ENCODE data around the gene GSTA4. TPM values are rescaled to one million over a fixed set of nuclear protein-coding genes. Genes with fewer than 3 reads are reported as not detected.

GSTA4 gene
- polyA plus RNA-seq, 1 donor from 2014 or later = 764 TPM

GRCh38 chr6:52998603-52999002, 3.5 kb upstream of the GSTA4 start:
- Histone ChIP-seq H3K9me3 (ENCODE audit: low read length) (no peaks in the 10 kb centered on the region), H3K9ac (ENCODE audit: low read length) (no peak overlapping the region), H3K79me2 (replicated peaks; ENCODE audit: insufficient read depth, low read length) (peaks cover 5% of the 10 kb centered on the region), H3K27me3 (ENCODE audit: insufficient read depth, low read depth, low read length) (no peaks in the 10 kb centered on the region), H3F3A (ENCODE audit: insufficient read depth, low read length, poor library complexity, severe bottlenecking) (no peaks in the 10 kb centered on the region), H3K36me3 (ENCODE audit: insufficient read depth, low read length) (no peaks in the 10 kb centered on the region), H3K4me2 (ENCODE audit: low read length) (no peak overlapping the region), H3K4me3 (ENCODE audit: low read length) (no peak overlapping the region), H2AFZ (ENCODE audit: low read depth, low read length) (no peak overlapping the region), H3K27ac (ENCODE audit: low read length) (no peak overlapping the region), H3K9me2 (ENCODE audit: insufficient read depth, low read length) (no peaks in the 10 kb centered on the region), H4K20me1 (ENCODE audit: insufficient read depth) (no peaks in the 10 kb centered on the region)
- TF ChIP-seq REST (IDR thresholded peaks at IDR 0.05; ENCODE audit: borderline replicate concordance) (no peak), SMC3 (conservative IDR thresholded peaks at IDR 0.05; ENCODE audit: poor library complexity) (no peak), MXI1 (conservative IDR thresholded peaks at IDR 0.05; ENCODE audit: poor library complexity, severe bottlenecking) (no peak), EZH2 (IDR thresholded peaks at IDR 0.05; ENCODE audit: borderline replicate concordance, insufficient read depth, low read length, poor library complexity, severe bottlenecking) (no peak)

GRCh38 chr6:52995913-52996645, 995 bp upstream of the GSTA4 start:
- H3K4me3 ChIP-seq (ENCODE audit: low read length) = peak overlapping the region; percentile 77
- peak overlapping the region; percentile 98 for H3K27ac ChIP-seq (ENCODE audit: low read length)

More at GRCh38 chr6:52995913-52996645, 995 bp upstream of the GSTA4 start:
- H3F3A ChIP-seq (ENCODE audit: insufficient read depth, low read length, poor library complexity, severe bottlenecking) = no peaks in the 10 kb centered on the region
- H3K9me2 ChIP-seq (ENCODE audit: insufficient read depth, low read length) = no peaks in the 10 kb centered on the region
- no peaks in the 10 kb centered on the region for H3K9me3 ChIP-seq (ENCODE audit: low read length)
- H3K36me3 ChIP-seq (ENCODE audit: insufficient read depth, low read length) = no peaks in the 10 kb centered on the region
- peaks cover 29% of the 10 kb centered on the region for H3K79me2 ChIP-seq (replicated peaks; ENCODE audit: insufficient read depth, low read length)
- TF ChIP-seq SMC3 (conservative IDR thresholded peaks at IDR 0.05; ENCODE audit: poor library complexity) (no peak), EZH2 (IDR thresholded peaks at IDR 0.05; ENCODE audit: borderline replicate concordance, insufficient read depth, low read length, poor library complexity, severe bottlenecking) (no peak), CTCF (IDR thresholded peaks at IDR 0.05; ENCODE audit: poor library complexity, severe bottlenecking) (no peak), EP300 (conservative IDR thresholded peaks at IDR 0.05; ENCODE audit: poor library complexity, severe bottlenecking) (no peak), POLR2AphosphoS5 (IDR thresholded peaks at IDR 0.05) (no peak), MXI1 (conservative IDR thresholded peaks at IDR 0.05; ENCODE audit: poor library complexity, severe bottlenecking) (no peak), TAF1 (IDR thresholded peaks at IDR 0.05; ENCODE audit: low read depth) (peak; percentile 19), RAD21 (conservative IDR thresholded peaks at IDR 0.05) (no peak), REST (IDR thresholded peaks at IDR 0.05; ENCODE audit: borderline replicate concordance) (peak; percentile 24)
- no peak overlapping the region for H3K4me2 ChIP-seq (ENCODE audit: low read length)
- no peaks in the 10 kb centered on the region for H3K27me3 ChIP-seq (ENCODE audit: insufficient read depth, low read depth, low read length)
- H3K9ac ChIP-seq (ENCODE audit: low read length) = no peak overlapping the region
- no peaks in the 10 kb centered on the region for H4K20me1 ChIP-seq (ENCODE audit: insufficient read depth)
- H2AFZ ChIP-seq (ENCODE audit: low read depth, low read length) = no peak overlapping the region

All from neural cell (in vitro differentiated cells).